Endothelial cell (in vitro differentiated cells): ENCODE measurements around the gene SMARCC1. TPM values are rescaled to one million over a fixed set of nuclear protein-coding genes. Genes with fewer than 3 reads are reported as not detected.

Experiments
- DNase-seq: peaks from one replicate; pipeline ENCODE4 v3.0.0; 2021; ENCODE audit warnings: low spot score
- H3K27ac Mint-ChIP-seq: one replicate; pipeline ENCODE4 v1.8.0; 2021; ENCODE audit warnings: mixed read lengths, inconsistent platforms; ENCODE audit not compliant: unreplicated experiment
- H3K27me3 Mint-ChIP-seq: one replicate; pipeline ENCODE4 v1.8.0; 2021; ENCODE audit warnings: mild to moderate bottlenecking, moderate library complexity, mixed read lengths, inconsistent platforms; ENCODE audit not compliant: unreplicated experiment
- H3K36me3 Mint-ChIP-seq: one replicate; pipeline ENCODE4 v1.8.0; 2021; ENCODE audit warnings: mild to moderate bottlenecking, low read depth, mixed read lengths, inconsistent platforms; ENCODE audit not compliant: unreplicated experiment
- H3K4me1 Mint-ChIP-seq: one replicate; pipeline ENCODE4 v1.8.0; 2021; ENCODE audit warnings: mild to moderate bottlenecking, mixed read lengths, inconsistent platforms; ENCODE audit not compliant: unreplicated experiment
- H3K4me3 Mint-ChIP-seq: one replicate; pipeline ENCODE4 v1.8.0; 2021; ENCODE audit warnings: mild to moderate bottlenecking, mixed read lengths, inconsistent platforms; ENCODE audit not compliant: unreplicated experiment
- H3K9me3 Mint-ChIP-seq: one replicate; pipeline ENCODE4 v1.8.0; 2021; ENCODE audit warnings: mixed read lengths, inconsistent platforms; ENCODE audit not compliant: unreplicated experiment
- total RNA-seq: library from RNA; stranded (reverse); fragmentation: NEBNext Ultra II Directional; extraction: Animal tissue kit (Norgen Biotek cat#: 25700); gene quantifications from one replicate; pipeline ENCODE4 v1.2.1, GENCODE V29; 2021; ENCODE audit not compliant: unreplicated experiment
- TF ChIP-seq, protein P1 (sequence below): fragments of 200-600 bp; sonication (generic); IDR thresholded peaks from one replicate; pipeline ENCODE4 v1.5.0; 2021; ENCODE audit warnings: antibody characterized with exemption; ENCODE audit not compliant: unreplicated experiment

The SMARCC1 gene
- total RNA-seq, 1 donor from 2014 or later: 138 TPM

DNA sequence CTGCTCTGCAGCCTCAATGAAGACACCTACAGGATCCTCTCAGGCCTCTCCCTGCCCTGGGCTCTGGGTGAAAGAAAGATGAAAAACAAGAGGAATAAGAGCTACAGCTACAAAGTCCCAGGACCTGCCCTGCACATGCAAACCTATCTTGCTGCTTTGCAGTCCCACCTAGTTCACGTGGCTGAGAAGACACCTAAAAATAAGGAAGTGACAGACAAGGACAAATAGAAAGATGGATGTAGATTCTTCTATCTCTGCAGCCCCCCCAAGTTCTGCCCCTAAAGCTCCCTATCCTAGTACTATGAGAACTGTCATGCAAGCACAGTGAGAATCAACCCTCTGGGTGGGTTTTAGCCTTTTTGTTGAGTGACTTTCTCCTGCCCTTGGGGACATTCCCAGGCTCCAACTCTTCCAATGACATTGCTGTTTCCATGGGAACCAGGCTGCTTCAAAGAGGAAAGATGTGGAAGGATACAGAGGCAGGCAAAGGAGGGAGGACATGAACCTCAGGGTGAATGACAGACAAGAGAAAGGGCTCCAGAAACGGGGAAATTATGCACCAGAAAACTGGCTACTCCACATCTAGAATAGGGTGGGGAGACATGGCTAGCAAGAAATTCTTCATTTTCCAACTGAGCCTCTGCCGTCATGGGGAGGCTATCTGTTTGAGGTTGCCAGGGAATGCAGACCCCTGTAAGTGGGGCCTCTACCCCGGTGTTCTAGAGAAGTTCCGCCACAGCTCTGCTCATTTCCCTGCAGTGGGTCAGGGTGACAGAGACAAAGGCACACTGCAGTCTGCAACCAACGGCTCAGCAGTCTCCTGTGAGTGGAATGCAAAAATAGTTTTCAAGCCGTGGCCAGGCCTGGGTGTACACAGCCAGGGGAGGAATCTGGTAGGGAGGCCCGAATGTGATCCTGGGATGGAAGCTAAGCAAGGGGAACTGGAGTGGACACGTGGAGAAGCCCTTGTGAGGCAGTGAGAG, 208.2 kb downstream of the SMARCC1 start:
- H3K9me3 Mint-ChIP-seq: no peaks in the 10 kb centered on the region
- no peaks in the 10 kb centered on the region for H3K4me1 Mint-ChIP-seq
- DNase-seq: no peak
- H3K36me3 Mint-ChIP-seq: no peaks in the 10 kb centered on the region
- no peak overlapping the region for H3K27ac Mint-ChIP-seq
- H3K4me3 Mint-ChIP-seq: no peak overlapping the region
- H3K27me3 Mint-ChIP-seq: peaks cover 12% of the 10 kb centered on the region
- TF ChIP-seq, protein P1, sequence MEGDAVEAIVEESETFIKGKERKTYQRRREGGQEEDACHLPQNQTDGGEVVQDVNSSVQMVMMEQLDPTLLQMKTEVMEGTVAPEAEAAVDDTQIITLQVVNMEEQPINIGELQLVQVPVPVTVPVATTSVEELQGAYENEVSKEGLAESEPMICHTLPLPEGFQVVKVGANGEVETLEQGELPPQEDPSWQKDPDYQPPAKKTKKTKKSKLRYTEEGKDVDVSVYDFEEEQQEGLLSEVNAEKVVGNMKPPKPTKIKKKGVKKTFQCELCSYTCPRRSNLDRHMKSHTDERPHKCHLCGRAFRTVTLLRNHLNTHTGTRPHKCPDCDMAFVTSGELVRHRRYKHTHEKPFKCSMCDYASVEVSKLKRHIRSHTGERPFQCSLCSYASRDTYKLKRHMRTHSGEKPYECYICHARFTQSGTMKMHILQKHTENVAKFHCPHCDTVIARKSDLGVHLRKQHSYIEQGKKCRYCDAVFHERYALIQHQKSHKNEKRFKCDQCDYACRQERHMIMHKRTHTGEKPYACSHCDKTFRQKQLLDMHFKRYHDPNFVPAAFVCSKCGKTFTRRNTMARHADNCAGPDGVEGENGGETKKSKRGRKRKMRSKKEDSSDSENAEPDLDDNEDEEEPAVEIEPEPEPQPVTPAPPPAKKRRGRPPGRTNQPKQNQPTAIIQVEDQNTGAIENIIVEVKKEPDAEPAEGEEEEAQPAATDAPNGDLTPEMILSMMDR: no peak

DNA sequence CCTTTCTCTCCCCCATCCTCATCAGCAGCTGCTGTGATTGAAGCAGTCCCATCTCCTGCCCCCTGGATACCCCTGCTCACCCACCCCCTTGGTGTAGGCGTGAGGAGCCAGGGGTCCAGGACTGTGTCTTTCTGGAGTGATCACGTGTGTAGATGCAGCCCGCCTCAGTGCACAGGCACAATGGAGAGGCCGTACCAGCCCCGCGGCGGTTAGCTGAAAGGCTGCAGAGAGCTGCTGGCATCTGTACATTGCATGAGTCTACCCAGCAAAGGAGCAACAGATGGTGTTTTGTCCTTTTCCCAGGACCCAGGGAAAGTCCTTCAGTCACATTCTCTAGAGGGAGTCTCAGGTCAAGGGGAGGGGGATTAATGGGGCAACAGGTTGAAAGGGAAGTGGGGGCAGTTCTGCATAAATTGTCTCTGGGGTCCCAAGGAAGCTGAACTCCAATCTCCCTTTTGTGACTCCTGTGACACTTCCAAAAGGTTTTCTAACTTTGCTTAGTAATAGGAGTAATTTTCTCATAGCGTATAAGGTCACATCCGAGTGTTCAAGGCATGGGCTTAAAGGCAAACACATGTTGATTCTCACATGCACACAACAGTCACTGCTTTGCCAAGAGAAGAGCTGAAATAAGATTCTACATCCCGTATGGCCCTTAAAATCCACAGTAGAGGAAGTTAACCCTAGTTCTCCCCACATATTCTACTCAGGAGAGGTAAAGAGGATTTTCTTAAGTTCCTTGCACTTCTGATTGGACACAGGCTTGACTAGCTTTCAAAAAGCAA, 210.1 kb downstream of the SMARCC1 start:
- H3K36me3 Mint-ChIP-seq: no peaks in the 10 kb centered on the region
- TF ChIP-seq, protein P1: no peak
- H3K4me1 Mint-ChIP-seq: no peaks in the 10 kb centered on the region
- H3K27ac Mint-ChIP-seq: peak overlapping the region; percentile 38
- H3K9me3 Mint-ChIP-seq: no peaks in the 10 kb centered on the region
- peaks cover 9% of the 10 kb centered on the region for H3K27me3 Mint-ChIP-seq
- peak overlapping the region; percentile 59 for H3K4me3 Mint-ChIP-seq
- DNase-seq: no peak

DNA sequence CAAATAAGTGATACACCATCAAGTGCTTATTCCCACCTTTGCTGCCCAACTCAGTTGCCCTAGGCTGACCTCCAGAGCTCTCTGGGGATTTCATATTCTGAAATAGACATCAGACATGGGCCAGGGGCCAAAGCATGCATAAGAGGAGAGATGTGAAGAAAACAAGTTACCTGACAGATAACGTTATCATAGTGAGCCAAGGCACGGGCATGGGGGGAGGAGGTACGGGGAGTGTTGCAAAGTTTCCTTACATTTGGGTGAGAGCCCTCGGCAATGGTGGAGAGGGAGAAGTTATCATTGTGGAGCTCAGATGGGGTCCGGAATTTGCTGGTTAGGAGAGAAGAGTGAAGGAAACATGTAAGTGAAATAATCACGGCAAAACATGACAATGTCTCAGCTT, 212.8 kb downstream of the SMARCC1 start:
- no peak for DNase-seq
- Mint-ChIP-seq H3K4me3 (no peak overlapping the region), H3K4me1 (no peaks in the 10 kb centered on the region), H3K27me3 (peaks cover 6% of the 10 kb centered on the region), H3K36me3 (no peaks in the 10 kb centered on the region), H3K27ac (no peak overlapping the region), H3K9me3 (no peaks in the 10 kb centered on the region)
- TF ChIP-seq, protein P1: no peak

DNA sequence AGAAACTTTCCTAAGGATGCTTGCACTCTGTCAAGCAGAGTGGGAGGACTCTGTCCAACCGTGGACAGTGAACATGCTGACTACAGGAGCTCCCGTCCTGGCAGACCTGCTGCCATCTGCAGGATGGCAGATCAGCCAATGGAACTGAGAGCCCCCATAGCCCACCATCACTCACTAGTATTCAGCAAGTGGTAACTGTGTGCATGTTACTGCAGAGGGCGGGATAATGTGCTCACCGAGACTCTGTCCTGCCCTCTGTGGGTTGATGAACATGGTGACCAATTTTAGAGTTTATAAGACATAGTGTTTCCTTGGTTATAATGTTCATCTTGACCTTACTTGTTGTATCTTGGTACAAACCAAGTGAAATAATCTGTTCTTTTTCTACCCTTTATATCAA, 214.5 kb downstream of the SMARCC1 start:
- Mint-ChIP-seq H3K4me1 (no peaks in the 10 kb centered on the region), H3K4me3 (no peak overlapping the region), H3K9me3 (no peaks in the 10 kb centered on the region), H3K27me3 (peaks cover 2% of the 10 kb centered on the region), H3K27ac (no peak overlapping the region), H3K36me3 (no peaks in the 10 kb centered on the region)
- no peak for DNase-seq
- TF ChIP-seq, protein P1: no peak
